Nephron (organoid): ENCODE measurements around the gene TRAK1.
A peak's percentile ranks its signal among the peaks of the same experiment; 100 is the strongest.

Experiments
- H3K27ac Mint-ChIP-seq, 3 experiments: 2 replicates each; pipeline ENCODE4 v1.8.0; 2020; ENCODE audit warnings: mixed read lengths in 3 of 3, mild to moderate bottlenecking in 2 of 3, moderate library complexity in 1 of 3
- H3K27me3 Mint-ChIP-seq: 2 replicates; pipeline ENCODE4 v1.8.0; 2021; ENCODE audit warnings: low read depth, mild to moderate bottlenecking, moderate library complexity, mixed read lengths
- H3K36me3 Mint-ChIP-seq: 2 replicates; pipeline ENCODE4 v1.8.0; 2020; ENCODE audit warnings: low read depth, mixed read lengths
- H3K4me1 Mint-ChIP-seq: 2 replicates; pipeline ENCODE4 v1.8.0; 2020; ENCODE audit warnings: mixed read lengths
- H3K4me3 Mint-ChIP-seq, 3 experiments: 2 replicates each; pipeline ENCODE4 v1.8.0; 2020; ENCODE audit warnings: mild to moderate bottlenecking in 3 of 3, mixed read lengths in 3 of 3, moderate library complexity in 2 of 3
- H3K9me3 Mint-ChIP-seq: 2 replicates; pipeline ENCODE4 v1.8.0; 2020; ENCODE audit warnings: mixed read lengths
- CTCF ChIP-seq, 3 experiments: fragments of 200-600 bp; sonication (generic); IDR thresholded peaks; one replicate each; pipeline ENCODE4 v1.5.0; 2021; ENCODE audit warnings: antibody characterized with exemption in 3 of 3; ENCODE audit not compliant: unreplicated experiment in 3 of 3

TRAK1 gene

GRCh38 chr3:42119561-42120355 is 28.6 kb downstream of the TRAK1 start:
- peaks cover 50% of the 10 kb centered on the region for H3K4me1 Mint-ChIP-seq
- H3K4me3 Mint-ChIP-seq = no peak overlapping the region
- no peaks in the 10 kb centered on the region for H3K27me3 Mint-ChIP-seq
- H3K9me3 Mint-ChIP-seq = no peaks in the 10 kb centered on the region
- H3K27ac Mint-ChIP-seq = no peak overlapping the region
- peaks cover 5% of the 10 kb centered on the region for H3K36me3 Mint-ChIP-seq
- TF ChIP-seq CTCF (IDR thresholded peaks at IDR 0.05; ENCODE audit: unreplicated experiment in 3 of 3) = no peak

DNA sequence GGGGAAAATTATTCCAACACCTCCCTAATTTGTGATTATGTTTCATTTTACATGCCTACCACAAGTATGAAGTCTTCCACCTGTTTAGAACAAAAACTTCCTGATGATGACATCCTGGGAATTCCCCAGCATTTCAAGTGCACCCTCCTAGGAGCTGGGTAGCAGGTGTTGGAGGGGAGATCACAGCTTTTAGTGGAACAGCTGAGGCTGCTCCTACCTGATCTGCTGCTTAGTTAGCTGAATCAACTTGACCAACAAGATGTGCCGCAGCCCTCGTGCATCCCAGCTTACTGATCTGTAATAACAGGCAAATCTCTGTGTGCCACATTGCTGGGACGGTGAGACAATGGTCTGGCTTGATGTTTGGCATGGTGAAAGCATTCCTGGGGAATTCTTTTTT is 29.7 kb downstream of the TRAK1 start:
- H3K4me3 Mint-ChIP-seq = no peak overlapping the region
- H3K27me3 Mint-ChIP-seq = no peaks in the 10 kb centered on the region
- no peak for TF ChIP-seq CTCF (IDR thresholded peaks at IDR 0.05; ENCODE audit: unreplicated experiment in 3 of 3)
- peaks cover 44% of the 10 kb centered on the region for H3K4me1 Mint-ChIP-seq
- peaks cover 16% of the 10 kb centered on the region for H3K36me3 Mint-ChIP-seq
- H3K27ac Mint-ChIP-seq = no peak overlapping the region
- H3K9me3 Mint-ChIP-seq = no peaks in the 10 kb centered on the region

- peaks cover 26% of the 10 kb centered on the region for H3K36me3 Mint-ChIP-seq
- no peaks in the 10 kb centered on the region for H3K27me3 Mint-ChIP-seq
- peaks cover 32% of the 10 kb centered on the region for H3K4me1 Mint-ChIP-seq
- TF ChIP-seq CTCF (IDR thresholded peaks at IDR 0.05; ENCODE audit: unreplicated experiment in 3 of 3) = no peak
- no peaks in the 10 kb centered on the region for H3K9me3 Mint-ChIP-seq
- no peak overlapping the region for H3K27ac Mint-ChIP-seq
- H3K4me3 Mint-ChIP-seq = no peak overlapping the region
Observed at GRCh38 chr3:42122261-42123011, 31.3 kb downstream of the TRAK1 start.

- Mint-ChIP-seq H3K4me1 (peaks cover 29% of the 10 kb centered on the region), H3K27me3 (no peaks in the 10 kb centered on the region), H3K36me3 (peaks cover 26% of the 10 kb centered on the region), H3K27ac (peak overlapping the region in 1 of 3 experiments; percentile 23), H3K9me3 (no peaks in the 10 kb centered on the region), H3K4me3 (no peak overlapping the region)
- TF ChIP-seq CTCF (IDR thresholded peaks at IDR 0.05; ENCODE audit: unreplicated experiment in 3 of 3) = no peak
Observed at GRCh38 chr3:42123012-42123581, 31.9 kb downstream of the TRAK1 start.

DNA sequence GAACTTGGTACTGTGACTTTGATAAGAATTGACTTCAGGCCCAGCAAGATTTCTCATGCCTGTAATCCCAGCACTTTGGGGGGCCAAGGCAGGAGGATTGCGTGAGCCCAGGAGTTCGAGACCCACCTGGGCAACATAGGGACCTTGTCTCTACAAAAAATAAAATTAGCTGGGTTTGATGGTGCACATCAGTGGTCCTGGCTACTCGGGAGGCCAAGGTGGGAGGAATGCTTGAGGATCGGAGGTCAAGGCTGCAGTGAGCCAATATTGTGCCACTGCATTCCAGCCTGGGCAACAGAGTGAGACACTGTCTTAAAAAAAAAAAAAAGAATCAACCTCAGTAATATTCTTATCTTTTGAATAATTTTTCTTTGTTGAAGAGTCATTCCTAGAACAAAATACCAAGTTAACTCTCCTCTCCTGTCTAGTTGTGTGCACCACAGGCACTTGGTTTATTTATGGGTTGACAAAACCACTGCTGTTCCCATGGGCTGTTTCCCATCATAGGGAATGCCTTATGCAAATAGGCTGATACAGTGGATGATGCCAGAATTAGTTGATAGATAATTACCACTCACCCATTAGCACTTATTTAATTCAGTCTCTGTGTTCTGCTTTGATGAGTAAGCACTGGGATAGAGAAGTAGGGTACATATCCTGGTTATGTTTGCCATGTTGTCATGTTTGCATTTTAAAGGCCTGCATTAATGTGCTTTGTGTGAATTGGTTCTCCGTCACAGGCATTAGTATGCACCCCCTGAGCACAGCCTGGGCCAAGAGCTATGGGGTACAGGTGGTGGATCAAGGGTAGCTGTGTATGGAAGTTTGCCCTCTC is 32.9 kb downstream of the TRAK1 start:
- no peaks in the 10 kb centered on the region for H3K27me3 Mint-ChIP-seq
- H3K4me3 Mint-ChIP-seq = no peak overlapping the region
- H3K27ac Mint-ChIP-seq = no peak overlapping the region
- H3K4me1 Mint-ChIP-seq = peaks cover 23% of the 10 kb centered on the region
- no peaks in the 10 kb centered on the region for H3K9me3 Mint-ChIP-seq
- H3K36me3 Mint-ChIP-seq = peaks cover 26% of the 10 kb centered on the region
- no peak for TF ChIP-seq CTCF (IDR thresholded peaks at IDR 0.05; ENCODE audit: unreplicated experiment in 3 of 3)
